Measurements from ENCODE around the gene GRPEL1. TPM values are rescaled to one million over a fixed set of nuclear protein-coding genes. Genes with fewer than 3 reads are reported as not detected.

The GRPEL1 gene
- total and polyA plus RNA-seq, 2 of the 13 experiments (the other 11 are each of a cell fraction or from before 2014, with no cell fraction given), result 32.3 to 141 TPM

GRCh38 chr4:7104366-7105031, 36.6 kb upstream of the GRPEL1 start:
- Histone ChIP-seq H3K4me2 (ENCODE audit: low read depth, low read length) (peak overlapping the region; percentile 99), H3K79me2 (ENCODE audit: insufficient read depth, low read length) (no peaks in the 10 kb centered on the region), H3K27ac (ENCODE audit: extremely low read length, insufficient read depth, low read length) (peak overlapping the region; percentile 92), H3K9me3 (ENCODE audit: low read length) (no peaks in the 10 kb centered on the region), H3K36me3 (replicated peaks in 1 of 2; ENCODE audit: control insufficient read depth in 1 of 2, insufficient read depth in 2 of 2, low read length in 2 of 2) (no peaks in the 10 kb centered on the region), H3K4me1 (ENCODE audit: insufficient read depth, low read length) (peaks cover 51% of the 10 kb centered on the region), H3K27me3 (ENCODE audit: control insufficient read depth in 1 of 2, insufficient read depth in 2 of 2, low read length in 2 of 2) (peaks cover 2 to 15% of the 10 kb centered on the region in 2 experiments; a peak in 3 of 5 replicates), H4K20me1 (ENCODE audit: insufficient read depth, low read length) (no peaks in the 10 kb centered on the region), H3K4me3 (replicated peaks in 1 of 3; ENCODE audit: insufficient read depth in 1 of 3, low read depth in 2 of 3, low read length in 3 of 3) (peak overlapping the region in 2 of 3 experiments; percentile 49 to 88; a peak in 5 of 6 replicates), H2AFZ (ENCODE audit: low read length) (no peak overlapping the region), H3K9ac (ENCODE audit: insufficient read depth, low read depth, low read length) (peak overlapping the region; percentile 64; the same call in 1 of the 2 replicates)
- FAIRE-seq (no peak), DNase-seq (ENCODE audit: low spot score) (no peak), ATAC-seq (peak; percentile 7; the same call in 2 of the 3 replicates)
- 35% methylated on average over 7 of the region's 7 CpGs for WGBS (ENCODE audit: low lambda C conversion rate)
- no TSS peak for BruUV-seq (replicated peaks)
- intact Hi-C loops (cut with micrococcal nuclease; ENCODE audit: unreplicated experiment) (loop anchor here (5.0 kb wide), 1 partner anchor 83 kb away; no protein-coding TSS in a partner anchor), in situ Hi-C loops (cut with HindIII; ENCODE audit: extremely low pct_ligation_motif_present, low pct_unique_long_range_greater_than_20kb) (no loop called here)
- TF ChIP-seq HCFC1 (IDR thresholded peaks at IDR 0.05; ENCODE audit: low read depth, low read length) (no peak), MLXIP (CRISPR knock-in tag; IDR thresholded peaks at IDR 0.05; ENCODE audit: borderline replicate concordance) (no peak), ZNF337 (CRISPR knock-in tag; IDR thresholded peaks at IDR 0.05; ENCODE audit: borderline replicate concordance, low read depth) (no peak), HOMEZ (CRISPR knock-in tag; IDR thresholded peaks at IDR 0.05; ENCODE audit: low read depth) (no peak), MAX (IDR thresholded peaks at IDR 0.05) (peak; percentile 16; the same call in 1 of the 2 replicates), ZNF576 (CRISPR knock-in tag; IDR thresholded peaks at IDR 0.05) (no peak)
- POLR2A ChIA-PET, result interaction anchor here (0.6 to 1.8 kb wide), 8 partner anchors 18 to 631 kb away, joined by 3 to 13 read pairs (median 4); partner anchors contain the start of genes GRPEL1 and TBC1D14
- CTCF ChIA-PET (ENCODE audit: low intra/inter-chr PET ratio, low total read pairs), result no interaction called here

Data from HepG2 (cell line).